Muscle of back (tissue), 11 donors: ENCODE measurements around the gene EPS8L3. TPM values are rescaled to one million over a fixed set of nuclear protein-coding genes. Genes with fewer than 3 reads are reported as not detected.
"Not testable (repeated sequence)": the region's sequence is repeated elsewhere in the genome, so short reads cannot be mapped to it uniquely, and the experiment has no call there.

Source experiments
- DNase-seq, 3 donors: peaks; one replicate each; pipeline versions ENCODE4 v3.0.0 to v3.0.0-alpha.2; 2013
- polyA plus RNA-seq, 10 donors: library from polyadenylated mRNA; unstranded; fragments of 120-200 nt; gene quantifications; one replicate each; pipeline ENCODE4 v1.2.1, GENCODE V29; 2013; ENCODE audit not compliant: insufficient read length in 10 of 10

EPS8L3 gene
- polyA plus RNA-seq, 10 donors = 0.19 TPM; not detected in 9

GRCh38 chr1:109712321-109712864, 51.3 kb downstream of the EPS8L3 start:
- no peak for DNase-seq

DNA sequence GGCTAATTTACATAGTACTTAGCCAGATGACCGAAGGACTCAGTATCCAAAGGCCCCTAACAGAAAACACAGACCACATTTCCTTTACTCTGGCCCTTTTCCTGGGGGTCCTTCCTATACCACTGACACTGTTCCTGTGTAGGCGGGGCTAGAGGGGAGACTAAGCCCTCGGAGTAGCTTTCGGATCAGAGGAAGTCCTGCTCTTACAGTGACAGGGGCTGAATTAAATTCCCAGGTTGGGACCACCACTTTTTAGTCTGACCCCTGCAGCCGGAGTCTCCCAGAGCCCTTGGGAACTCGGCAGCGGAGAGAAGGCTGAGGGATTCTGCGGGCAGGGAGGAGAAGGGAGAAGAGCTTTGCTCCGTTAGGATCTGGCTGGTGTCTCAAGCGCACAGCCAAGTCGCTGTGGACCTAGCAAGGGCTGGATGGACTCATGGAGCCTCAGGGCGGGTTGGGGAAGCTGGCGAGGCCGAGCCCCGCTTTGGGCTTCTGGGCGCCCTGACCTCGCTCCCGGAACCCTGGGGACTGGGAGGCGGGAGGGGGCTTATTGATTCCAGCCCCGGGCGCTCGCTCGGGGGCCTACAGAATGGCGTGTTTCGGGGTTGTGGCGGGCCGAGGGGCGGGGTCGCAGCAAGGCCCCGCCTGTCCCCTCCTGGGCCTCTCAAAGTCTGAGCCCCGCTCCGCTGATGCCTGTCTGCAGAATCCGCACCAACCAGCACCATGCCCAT, 52.0 kb downstream of the EPS8L3 start, which contains the start of gene GSTM5:
Gene GSTM5, plus strand, starts transcription at position 659 of the 728 bp plus-strand sequence. Its CDS starts 62 bp downstream, at position 721.
- peak in 2 of 3 donors; percentile 47 to 79 for DNase-seq

DNA sequence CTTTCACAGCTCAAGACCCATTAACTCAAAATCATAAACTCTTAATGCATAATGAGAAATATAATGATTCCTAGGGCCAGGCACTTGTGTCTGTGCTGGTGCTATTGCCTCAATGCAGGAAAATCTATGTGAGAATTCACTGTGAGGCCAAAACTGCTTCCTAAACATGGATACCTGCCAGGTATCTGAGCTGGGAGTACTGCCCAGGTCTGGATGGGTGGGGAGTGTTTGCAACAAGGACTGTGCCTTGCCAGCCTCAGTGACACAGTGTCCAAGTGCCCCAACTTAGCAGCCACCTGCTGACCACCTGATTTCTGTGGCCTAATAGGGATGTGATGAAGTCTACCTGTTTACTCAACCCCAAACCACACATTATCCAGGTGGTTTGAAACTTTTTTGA, 53.9 kb downstream of the EPS8L3 start:
- DNase-seq = not testable (repeated sequence)

DNA sequence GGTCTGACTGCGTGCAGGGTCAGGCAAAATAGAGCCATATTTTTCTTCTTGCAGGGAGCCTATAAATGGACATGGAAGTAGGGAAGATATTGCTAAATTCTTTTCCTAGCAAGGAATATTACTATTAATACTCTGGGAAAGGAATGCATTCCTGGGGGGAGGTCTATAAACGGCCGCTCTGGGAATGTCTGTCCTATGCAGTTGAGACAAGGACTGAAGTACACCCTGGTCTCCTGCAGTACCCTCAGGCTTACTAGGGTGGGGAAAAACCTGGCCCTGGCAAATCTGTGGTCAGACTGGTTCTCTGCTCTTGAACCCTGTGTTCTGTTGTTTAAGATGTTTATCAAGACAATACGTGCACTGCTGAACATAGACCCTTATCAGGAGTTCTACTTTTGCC, 54.8 kb downstream of the EPS8L3 start:
- not testable (repeated sequence) for DNase-seq

DNA sequence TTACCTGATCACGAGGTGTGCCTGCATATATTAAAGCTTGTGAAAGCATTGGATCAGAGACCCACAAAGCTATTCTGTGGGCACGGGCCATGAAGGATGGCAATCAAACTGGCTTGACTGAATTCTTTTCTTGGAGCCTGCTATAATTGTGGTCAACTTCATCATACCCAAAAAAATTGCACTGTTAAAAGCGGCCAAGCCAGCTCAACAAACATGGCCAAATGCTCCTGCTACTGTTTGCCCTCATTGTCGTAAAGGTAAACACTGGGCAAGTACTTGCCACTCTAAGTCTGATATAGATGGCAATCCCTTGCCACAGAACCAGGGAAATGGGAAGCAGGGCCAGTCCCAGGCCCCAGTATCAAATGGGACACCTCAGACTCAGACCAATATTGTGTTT, 58.3 kb downstream of the EPS8L3 start:
- DNase-seq = no peak

- no peak for DNase-seq
These were observed 59.5 kb downstream of the EPS8L3 start for GRCh38 chr1:109704173-109704572.

DNA sequence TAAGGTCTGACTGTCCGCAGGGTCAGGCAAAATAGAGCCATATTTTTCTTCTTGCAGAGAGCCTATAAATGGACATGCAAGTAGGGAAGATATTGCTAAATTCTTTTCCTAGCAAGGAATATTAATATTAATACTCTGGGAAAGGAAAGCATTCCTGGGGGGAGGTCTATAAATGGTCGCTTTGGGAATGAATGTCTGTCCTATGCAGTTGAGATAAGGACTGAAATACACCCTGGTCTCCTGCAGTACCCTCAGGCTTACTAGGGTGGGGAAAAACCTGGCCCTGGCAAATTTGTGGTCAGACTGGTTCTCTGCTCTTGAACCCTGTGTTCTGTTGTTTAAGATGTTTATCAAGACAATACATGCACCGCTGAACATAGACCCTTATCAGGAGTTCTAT, 60.8 kb downstream of the EPS8L3 start:
- DNase-seq = not testable (repeated sequence)

Other genes starting within 250 kb of the EPS8L3 start
- 1 to 10 TPM in 9 of 10 donors, under 1 TPM in 1; 0.95 to 2.4 (median 1.6) TPM for gene GPR61, start 224.1 kb downstream of the EPS8L3 start, polyA plus RNA-seq
- 1 to 10 TPM; 6.7 to 9.7 (median 8.2) TPM for gene GNAI3, start 215.3 kb downstream of the EPS8L3 start, polyA plus RNA-seq
- gene GNAT2, start 144.3 kb downstream of the EPS8L3 start, polyA plus RNA-seq = under 1 TPM in 1 of 10 donors, not detected in 9; 0.19 TPM
- gene AMPD2, start 144.1 kb downstream of the EPS8L3 start, polyA plus RNA-seq = 10 to 100 TPM; 26.0 to 41.4 (median 34.1) TPM
- gene GSTM4, start 107.8 kb downstream of the EPS8L3 start, polyA plus RNA-seq = 10 to 100 TPM; 12.9 to 25.9 (median 20.7) TPM
- 100 to 1,000 TPM; 118 to 193 (median 154) TPM for gene GSTM2, start 95.9 kb downstream of the EPS8L3 start, polyA plus RNA-seq
- 10 to 100 TPM in 4 of 10 donors, 1 to 10 TPM in 2, under 1 TPM in 3, not detected in 1; 0.28 to 59.1 (median 1.2) TPM for gene GSTM1, start 76.1 kb downstream of the EPS8L3 start, polyA plus RNA-seq
- 10 to 100 TPM in 7 of 10 donors, 1 to 10 TPM in 3; 7.3 to 42.1 (median 13.7) TPM for gene GSTM5, start 51.7 kb downstream of the EPS8L3 start, polyA plus RNA-seq
- gene GSTM3, start 22.9 kb downstream of the EPS8L3 start, polyA plus RNA-seq = 10 to 100 TPM; 33.5 to 57.6 (median 43.2) TPM
- gene CSF1, start 146.9 kb upstream of the EPS8L3 start, polyA plus RNA-seq = 10 to 100 TPM in 4 of 10 donors, 1 to 10 TPM in 6; 7.0 to 13.9 (median 9.3) TPM
- 10 to 100 TPM; 37.2 to 50.2 (median 41.0) TPM for gene AHCYL1, start 220.8 kb upstream of the EPS8L3 start, polyA plus RNA-seq